Measurements from ENCODE around the gene RIF1.

Gene RIF1

GRCh38 chr2:151409601-151410484, at the start of gene RIF1:
TSS of gene RIF1 (plus strand) at chr2:151409902. CDS start at chr2:151410424, 522 bp downstream.
- H3K36me3 Mint-ChIP-seq (ENCODE audit: low read depth) = peaks cover 31% of the 10 kb centered on the region
- no peaks in the 10 kb centered on the region for H3K27me3 Mint-ChIP-seq (ENCODE audit: low read depth)
- peak within 1 kb of the TSS; percentile 94 to 99 (median 96) for H3K4me3 Mint-ChIP-seq
- H3K9me3 Mint-ChIP-seq = no peaks in the 10 kb centered on the region
- peaks cover 18% of the 10 kb centered on the region for H3K4me1 Mint-ChIP-seq
- H3K27ac Mint-ChIP-seq = peak within 1 kb of the TSS; percentile 87 to 96 (median 92)
- peak; percentile 67 to 84 (median 70) for TF ChIP-seq CTCF (IDR thresholded peaks at IDR 0.05; ENCODE audit: unreplicated experiment in 3 of 3)

- H3K36me3 Mint-ChIP-seq (ENCODE audit: low read depth) = no peaks in the 10 kb centered on the region
- peaks cover 6% of the 10 kb centered on the region for H3K4me1 Mint-ChIP-seq
- no peak overlapping the region for H3K4me3 Mint-ChIP-seq
- H3K27ac Mint-ChIP-seq = no peak overlapping the region
- no peaks in the 10 kb centered on the region for H3K27me3 Mint-ChIP-seq (ENCODE audit: low read depth)
- no peaks in the 10 kb centered on the region for H3K9me3 Mint-ChIP-seq
- TF ChIP-seq CTCF (IDR thresholded peaks at IDR 0.05; ENCODE audit: unreplicated experiment in 3 of 3) = no peak
These were observed 47.9 kb upstream of the RIF1 start for GRCh38 chr2:151361674-151362370.

- Mint-ChIP-seq H3K4me3 (no peak overlapping the region), H3K9me3 (no peaks in the 10 kb centered on the region), H3K4me1 (no peaks in the 10 kb centered on the region)
These were observed 46.0 kb upstream of the RIF1 start for GRCh38 chr2:151363709-151364108.

GRCh38 chr2:151367571-151367970, 42.1 kb upstream of the RIF1 start:
- no peaks in the 10 kb centered on the region for H3K27me3 Mint-ChIP-seq (ENCODE audit: low read depth)
- H3K36me3 Mint-ChIP-seq (ENCODE audit: low read depth) = no peaks in the 10 kb centered on the region
- no peak overlapping the region for H3K27ac Mint-ChIP-seq
- H3K4me3 Mint-ChIP-seq = no peak overlapping the region
- H3K9me3 Mint-ChIP-seq = no peaks in the 10 kb centered on the region
- no peak for TF ChIP-seq CTCF (IDR thresholded peaks at IDR 0.05; ENCODE audit: unreplicated experiment in 3 of 3)
- H3K4me1 Mint-ChIP-seq = no peaks in the 10 kb centered on the region

More at GRCh38 chr2:151363709-151364108, 46.0 kb upstream of the RIF1 start:
- Mint-ChIP-seq H3K36me3 (ENCODE audit: low read depth) (no peaks in the 10 kb centered on the region), H3K27me3 (ENCODE audit: low read depth) (no peaks in the 10 kb centered on the region), H3K27ac (no peak overlapping the region)
- TF ChIP-seq CTCF (IDR thresholded peaks at IDR 0.05; ENCODE audit: unreplicated experiment in 3 of 3) = no peak

GRCh38 chr2:151374436-151374835, 35.3 kb upstream of the RIF1 start:
- Mint-ChIP-seq H3K36me3 (ENCODE audit: low read depth) (no peaks in the 10 kb centered on the region), H3K27ac (peak overlapping the region; percentile 31 to 63 (median 42)), H3K27me3 (ENCODE audit: low read depth) (no peaks in the 10 kb centered on the region), H3K9me3 (no peaks in the 10 kb centered on the region), H3K4me1 (peaks cover 6% of the 10 kb centered on the region), H3K4me3 (no peak overlapping the region)
- no peak for TF ChIP-seq CTCF (IDR thresholded peaks at IDR 0.05; ENCODE audit: unreplicated experiment in 3 of 3)
